Daoy (cell line): ENCODE results near the gene RAP1GAP2. TPM values are rescaled to one million over a fixed set of nuclear protein-coding genes. Genes with fewer than 3 reads are reported as not detected.
A peak's percentile ranks its signal among the peaks of the same experiment; 100 is the strongest.
"Not testable (repeated sequence)": the region's sequence is repeated elsewhere in the genome, so short reads cannot be mapped to it uniquely, and the experiment has no call there.

ENCODE experiments used
- DNase-seq: peaks from one replicate; pipeline ENCODE4 v3.0.0-alpha.2; 2015; ENCODE audit warnings: low read depth
- total RNA-seq: library from RNA; depleted of rRNA; stranded (reverse); fragments of >200 nt; shearing (Covaris generic); gene quantifications from 2 replicates; pipeline ENCODE4 v1.2.3, GENCODE V29; 2014

Gene RAP1GAP2
- total RNA-seq, 1 experiment from 2014 or later, result 7.7 TPM

GRCh38 chr17:2814481-2815341 is 18.5 kb downstream of the RAP1GAP2 start:
- peak; percentile 73 for DNase-seq

GRCh38 chr17:2815781-2816185 is 19.5 kb downstream of the RAP1GAP2 start:
- no peak for DNase-seq

GRCh38 chr17:2816688-2817087 is 20.4 kb downstream of the RAP1GAP2 start:
- no peak for DNase-seq

GRCh38 chr17:2819294-2819693 is 23.1 kb downstream of the RAP1GAP2 start:
- DNase-seq, result not testable (repeated sequence)

GRCh38 chr17:2819921-2820501 is 23.8 kb downstream of the RAP1GAP2 start:
- DNase-seq, result no peak

- no peak for DNase-seq
Measured at GRCh38 chr17:2821868-2822267, 25.6 kb downstream of the RAP1GAP2 start.

GRCh38 chr17:2822358-2822757 is 26.1 kb downstream of the RAP1GAP2 start:
- DNase-seq, result no peak

GRCh38 chr17:2825253-2825970 is 29.2 kb downstream of the RAP1GAP2 start:
- no peak for DNase-seq

- peak; percentile 82 for DNase-seq
Measured at GRCh38 chr17:2828397-2829038, 32.3 kb downstream of the RAP1GAP2 start.

- DNase-seq, result no peak
Measured at GRCh38 chr17:2830678-2831077, 34.4 kb downstream of the RAP1GAP2 start.

GRCh38 chr17:2835780-2836179 is 39.5 kb downstream of the RAP1GAP2 start:
- no peak for DNase-seq

GRCh38 chr17:2837147-2837561 is 40.9 kb downstream of the RAP1GAP2 start:
- peak; percentile 38 for DNase-seq

GRCh38 chr17:2841606-2842005 is 45.4 kb downstream of the RAP1GAP2 start:
- DNase-seq, result peak; percentile 73

- DNase-seq, result no peak
Measured at GRCh38 chr17:2842464-2842863, 46.2 kb downstream of the RAP1GAP2 start.

- DNase-seq, result peak; percentile 72
Measured at GRCh38 chr17:2844416-2844815, 48.2 kb downstream of the RAP1GAP2 start.

- no peak for DNase-seq
Measured at GRCh38 chr17:2847381-2848333, 51.4 kb downstream of the RAP1GAP2 start.

GRCh38 chr17:2849327-2849670 is 53.1 kb downstream of the RAP1GAP2 start:
- DNase-seq, result no peak

GRCh38 chr17:2850991-2851390 is 54.8 kb downstream of the RAP1GAP2 start:
- DNase-seq, result no peak

GRCh38 chr17:2851615-2852014 is 55.4 kb downstream of the RAP1GAP2 start:
- no peak for DNase-seq

GRCh38 chr17:2852221-2852620 is 56.0 kb downstream of the RAP1GAP2 start:
- DNase-seq, result no peak

- no peak for DNase-seq
Measured at GRCh38 chr17:2852729-2853282, 56.6 kb downstream of the RAP1GAP2 start.
